Activated CD8-positive, alpha-beta memory T cell treated with anti-CD3 and anti-CD28 coated beads for 24 hours (primary cell): Measurements from ENCODE around the gene IL1R2.

Source experiments
- DNase-seq: peaks from one replicate; pipeline ENCODE4 v3.0.0-alpha.2; 2020

IL1R2 gene

DNA sequence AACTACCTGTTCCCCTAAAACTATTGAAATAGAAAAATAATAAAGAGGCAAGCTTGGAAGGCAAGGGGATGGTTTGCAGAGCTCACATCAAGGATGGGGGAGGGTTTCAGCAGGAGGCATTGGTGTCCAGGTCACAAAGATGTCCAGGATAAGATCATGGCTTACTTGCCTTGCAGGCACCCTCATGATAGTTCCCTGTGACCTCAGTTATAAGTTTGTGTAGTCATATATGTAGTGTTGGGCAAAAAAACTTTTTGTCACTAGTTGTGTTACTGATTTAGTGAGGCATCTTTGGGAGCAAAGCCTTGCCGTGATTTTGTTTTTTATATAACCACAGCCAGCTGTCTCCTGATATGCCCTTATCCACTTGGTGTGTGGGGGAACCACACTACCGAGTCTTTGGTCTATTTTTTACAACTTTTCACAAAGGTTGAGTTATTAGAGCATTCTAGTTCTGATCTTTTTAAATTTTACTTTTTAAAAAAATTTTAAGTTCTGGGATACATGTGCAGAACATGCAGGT is 53.3 kb downstream of the IL1R2 start:
- no peak for DNase-seq

DNA sequence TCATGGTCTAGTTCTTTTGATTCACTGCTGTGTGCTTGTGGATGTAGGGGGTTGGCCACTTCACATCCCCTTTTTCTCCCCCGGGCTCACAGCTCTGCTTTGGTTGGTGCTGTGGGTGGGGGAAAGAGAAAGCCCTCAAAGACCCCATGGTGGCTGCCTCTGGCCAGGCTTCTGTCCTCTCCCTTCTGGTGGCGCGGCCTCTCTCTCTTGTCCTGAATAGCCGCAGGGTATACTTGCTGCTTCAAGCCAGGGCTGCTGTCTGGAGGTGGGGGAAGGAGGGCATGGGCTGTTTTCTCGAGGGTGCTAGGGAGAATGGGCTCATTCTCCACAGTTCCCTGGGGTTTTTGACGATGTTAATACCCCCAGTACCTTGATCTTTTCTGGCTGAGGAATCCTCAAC is 53.9 kb downstream of the IL1R2 start:
- DNase-seq = no peak

DNA sequence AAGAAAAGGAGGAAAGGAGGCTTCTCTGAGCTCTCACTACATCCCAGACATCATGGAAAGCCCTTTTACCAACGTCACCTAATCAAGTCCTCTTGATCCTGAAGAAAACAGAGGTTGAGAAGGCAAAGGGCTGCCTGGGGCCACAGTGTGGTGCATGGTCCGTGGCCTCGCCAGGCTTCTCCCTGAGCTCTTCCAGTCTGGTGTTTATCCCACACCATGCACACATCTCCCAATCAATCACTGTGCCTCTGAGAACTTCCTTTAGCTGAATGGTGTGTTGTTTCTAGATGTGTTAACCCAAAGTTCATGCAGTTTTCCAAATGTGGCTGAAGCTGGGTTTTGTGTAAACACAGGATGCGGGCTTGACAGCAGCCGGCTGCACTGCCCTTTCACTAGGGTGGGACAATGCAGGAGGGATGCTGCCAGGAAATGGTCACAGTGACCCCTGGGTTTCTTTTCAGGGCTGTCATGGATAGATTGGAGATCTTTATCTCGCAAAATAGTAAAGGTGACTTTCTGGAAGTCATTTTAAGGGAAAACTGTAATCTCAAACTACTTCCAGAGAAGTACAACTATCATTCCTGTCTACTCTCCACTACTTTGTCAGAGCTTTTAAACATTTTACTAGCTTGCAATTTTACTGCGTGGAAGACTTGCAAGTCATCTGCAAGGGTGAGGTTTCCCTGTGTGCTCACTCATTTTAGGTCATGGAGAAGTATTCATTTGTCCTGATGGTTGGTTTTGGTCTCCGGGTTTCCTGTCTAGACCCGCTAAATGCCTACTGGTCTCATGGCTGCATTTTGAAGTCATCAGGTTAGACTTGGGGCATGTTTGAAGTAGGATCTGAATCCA is 54.6 kb downstream of the IL1R2 start:
- DNase-seq = no peak

DNA sequence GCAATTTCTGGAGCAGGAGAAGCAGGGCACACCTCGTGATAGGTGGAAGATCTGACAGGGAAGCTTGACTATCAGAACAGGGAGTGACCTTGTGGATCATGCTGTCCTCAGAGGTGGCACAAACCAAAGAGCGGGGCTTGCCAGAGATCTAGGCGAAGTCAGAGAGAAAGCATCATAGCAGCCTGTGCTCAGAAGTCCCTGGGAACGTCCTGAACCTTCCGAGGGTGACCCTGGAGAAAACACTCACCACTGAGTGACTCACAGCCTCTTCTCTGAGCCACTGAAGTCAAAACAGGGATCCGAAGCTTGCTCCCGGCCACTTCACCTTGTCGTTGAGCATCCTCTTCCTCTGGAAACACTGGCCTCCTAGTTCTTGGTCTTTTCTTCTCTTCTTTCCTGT is 56.7 kb downstream of the IL1R2 start:
- DNase-seq = no peak

DNA sequence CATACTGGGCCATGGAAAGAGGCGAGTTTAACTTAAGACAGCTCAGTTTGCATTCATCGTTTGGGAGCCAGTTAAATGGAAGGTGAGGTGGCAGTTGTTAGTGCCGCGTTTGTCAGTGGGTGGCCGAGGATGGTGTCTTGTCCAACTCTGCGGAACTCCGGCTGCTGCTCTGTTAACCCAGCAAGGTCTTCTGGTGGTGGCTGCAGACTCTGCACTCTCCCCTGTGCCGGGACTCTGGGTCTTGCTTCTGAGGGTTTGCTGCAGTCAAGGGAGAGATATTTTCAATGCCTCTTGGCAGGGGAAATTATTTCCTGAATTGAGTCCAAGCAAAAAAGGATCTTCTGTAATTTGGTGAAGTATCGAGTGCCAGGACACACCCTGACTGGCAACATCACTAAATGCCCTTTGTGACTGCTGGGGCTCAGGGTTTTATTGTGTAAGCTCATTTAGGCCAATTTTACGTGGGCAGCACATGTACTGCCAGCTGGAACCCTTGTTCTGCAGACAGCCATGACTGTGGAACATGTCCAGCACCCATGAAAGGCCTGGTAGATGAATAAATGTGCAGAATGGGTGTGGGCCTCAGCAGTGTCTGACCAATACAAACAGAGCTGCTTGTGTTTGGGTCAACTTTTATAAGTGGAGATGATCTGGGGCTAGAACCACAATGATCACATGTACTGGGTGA is 58.1 kb downstream of the IL1R2 start:
- DNase-seq = no peak

DNA sequence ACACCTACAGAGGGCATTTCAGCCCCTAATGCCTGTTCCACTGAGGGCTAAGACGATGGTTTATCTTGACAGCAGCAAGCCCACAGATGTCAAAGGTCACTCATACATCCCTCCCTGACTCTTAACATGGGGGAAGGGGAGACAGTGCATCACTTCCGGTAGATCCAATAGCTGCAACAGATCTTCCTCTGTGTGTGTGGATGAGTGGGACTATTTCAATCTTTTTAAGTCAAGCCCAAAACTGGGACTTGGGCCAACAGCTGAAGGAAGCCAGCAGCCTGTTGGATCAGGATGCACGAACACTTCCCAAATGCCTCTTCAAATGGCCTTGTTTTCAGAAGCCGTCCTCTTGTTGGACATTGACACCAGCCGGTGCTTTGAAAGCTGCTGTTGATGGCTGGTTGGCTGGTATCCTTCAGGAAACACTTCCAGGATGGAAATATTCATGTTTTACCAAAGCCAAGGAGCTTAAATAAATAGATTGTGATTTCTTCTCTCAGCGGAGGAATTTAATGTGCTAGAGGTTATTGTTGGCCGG is 59.2 kb downstream of the IL1R2 start:
- DNase-seq = no peak

DNA sequence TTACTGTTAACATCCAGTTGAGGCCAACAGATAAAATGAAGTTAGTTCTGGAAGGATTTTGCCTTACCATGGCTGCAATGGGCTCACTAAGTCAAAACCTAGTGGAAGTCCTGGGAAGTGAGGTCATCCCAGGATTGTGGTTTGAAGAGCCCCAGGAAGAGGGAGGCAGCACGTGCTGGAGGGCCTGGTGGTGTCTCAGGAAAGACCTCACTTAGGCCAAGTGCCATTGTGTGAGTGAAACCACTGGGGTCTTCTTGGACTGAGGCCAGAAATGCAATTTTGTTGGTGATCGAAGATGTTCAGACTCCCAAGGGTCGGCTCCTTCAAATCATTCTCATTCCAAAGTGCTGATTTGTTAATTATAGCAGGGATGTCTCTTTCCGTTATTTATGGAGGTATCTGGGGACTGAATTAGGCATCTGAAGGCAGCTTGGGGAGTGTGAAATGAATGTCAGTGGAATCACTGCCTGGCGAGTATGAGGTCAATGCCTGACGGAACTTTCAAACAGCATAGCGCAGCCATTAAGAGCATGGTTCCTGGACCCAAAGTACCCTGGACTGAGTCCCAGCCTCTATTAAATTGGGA is 60.0 kb downstream of the IL1R2 start:
- no peak for DNase-seq

DNA sequence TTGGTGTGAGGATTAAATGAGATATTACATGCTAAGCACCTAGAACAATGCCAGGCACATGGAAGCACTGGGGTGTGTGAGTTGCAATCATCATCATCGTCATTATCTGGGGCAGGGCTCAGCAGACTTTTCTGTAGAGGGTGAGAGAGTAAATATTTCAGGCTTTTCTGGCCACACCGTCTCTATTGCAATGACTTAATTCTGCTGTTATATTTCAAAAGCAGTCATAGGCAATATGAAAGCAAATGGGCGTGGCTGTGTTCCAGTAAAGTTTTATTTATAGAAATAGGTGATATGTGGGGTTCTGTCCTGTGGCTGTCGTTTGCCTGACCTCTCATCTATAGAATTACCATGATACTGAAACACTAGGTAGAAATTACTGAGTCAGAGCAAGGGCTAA is 60.6 kb downstream of the IL1R2 start:
- no peak for DNase-seq

DNA sequence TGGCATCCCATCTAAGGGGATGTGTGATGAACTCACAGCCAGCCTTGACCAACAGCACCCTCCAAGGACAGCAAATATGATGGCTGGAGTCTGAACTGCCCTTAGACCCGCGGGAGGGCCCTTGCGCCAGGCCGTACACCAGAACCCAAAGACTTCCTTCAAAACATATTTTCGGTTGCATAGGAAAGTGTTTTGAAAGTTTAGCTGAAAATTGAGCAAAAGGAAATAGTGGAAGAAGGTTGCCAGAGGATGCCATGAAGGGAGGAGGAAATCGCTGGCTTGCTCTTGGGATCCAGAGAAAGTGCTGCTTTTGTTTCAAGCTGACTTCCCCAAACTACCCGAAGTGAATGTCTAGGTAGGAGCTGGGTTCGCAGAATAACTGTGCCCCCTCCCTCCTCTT is 61.3 kb downstream of the IL1R2 start:
- DNase-seq = no peak

DNA sequence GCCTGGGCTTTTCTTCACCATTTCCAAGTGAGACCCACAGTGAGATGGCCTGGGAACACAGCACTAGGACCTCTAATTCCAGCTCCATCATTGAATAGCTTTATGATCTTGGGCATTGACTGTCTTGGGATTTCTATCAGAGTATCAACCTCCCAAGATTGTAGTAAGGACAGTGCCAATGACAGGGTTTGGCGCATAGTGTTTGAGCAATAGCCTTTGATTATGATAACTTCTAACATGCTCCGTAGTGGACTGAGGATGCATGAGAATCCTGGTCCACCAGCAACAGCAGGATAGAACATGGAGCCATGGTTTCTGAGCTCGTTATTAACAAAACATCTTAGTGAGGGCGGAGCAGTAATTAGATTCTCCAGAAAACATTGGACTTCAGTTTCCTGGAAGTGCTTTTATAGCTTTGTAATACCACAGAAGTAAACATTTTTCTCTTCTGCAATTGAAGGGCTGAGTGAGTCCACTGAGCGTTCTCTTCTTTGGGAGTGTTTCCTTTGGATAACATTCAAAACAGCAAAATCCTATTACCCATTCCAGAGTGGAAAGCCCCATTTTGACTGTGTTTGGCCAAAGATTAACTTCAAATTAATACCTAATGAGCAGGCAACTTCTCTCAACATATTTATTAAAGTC is 63.7 kb downstream of the IL1R2 start:
- no peak for DNase-seq

DNA sequence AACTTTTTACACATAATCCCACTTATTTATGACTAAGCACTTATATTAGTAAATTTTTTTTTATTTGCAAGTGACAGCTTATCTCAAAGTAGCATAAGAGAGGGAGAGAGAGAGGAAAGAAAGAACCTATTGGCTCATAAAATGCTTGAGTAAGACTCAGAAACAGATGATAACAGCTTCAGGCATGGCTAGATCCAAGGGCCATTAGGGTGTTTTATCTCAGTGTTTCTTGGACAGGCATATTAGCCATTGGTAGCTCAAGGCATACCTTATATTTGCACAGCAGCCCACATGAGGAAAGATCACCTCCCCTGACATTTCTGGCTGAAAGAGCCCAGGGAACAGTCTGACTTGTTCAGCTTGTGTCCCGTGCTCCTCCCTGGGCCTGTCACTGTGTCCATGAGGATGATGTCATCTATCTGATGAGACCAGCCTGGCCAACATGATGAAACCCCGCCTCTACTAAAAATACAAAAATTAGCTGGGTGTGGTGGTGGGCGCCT is 64.4 kb downstream of the IL1R2 start:
- DNase-seq = no peak

DNA sequence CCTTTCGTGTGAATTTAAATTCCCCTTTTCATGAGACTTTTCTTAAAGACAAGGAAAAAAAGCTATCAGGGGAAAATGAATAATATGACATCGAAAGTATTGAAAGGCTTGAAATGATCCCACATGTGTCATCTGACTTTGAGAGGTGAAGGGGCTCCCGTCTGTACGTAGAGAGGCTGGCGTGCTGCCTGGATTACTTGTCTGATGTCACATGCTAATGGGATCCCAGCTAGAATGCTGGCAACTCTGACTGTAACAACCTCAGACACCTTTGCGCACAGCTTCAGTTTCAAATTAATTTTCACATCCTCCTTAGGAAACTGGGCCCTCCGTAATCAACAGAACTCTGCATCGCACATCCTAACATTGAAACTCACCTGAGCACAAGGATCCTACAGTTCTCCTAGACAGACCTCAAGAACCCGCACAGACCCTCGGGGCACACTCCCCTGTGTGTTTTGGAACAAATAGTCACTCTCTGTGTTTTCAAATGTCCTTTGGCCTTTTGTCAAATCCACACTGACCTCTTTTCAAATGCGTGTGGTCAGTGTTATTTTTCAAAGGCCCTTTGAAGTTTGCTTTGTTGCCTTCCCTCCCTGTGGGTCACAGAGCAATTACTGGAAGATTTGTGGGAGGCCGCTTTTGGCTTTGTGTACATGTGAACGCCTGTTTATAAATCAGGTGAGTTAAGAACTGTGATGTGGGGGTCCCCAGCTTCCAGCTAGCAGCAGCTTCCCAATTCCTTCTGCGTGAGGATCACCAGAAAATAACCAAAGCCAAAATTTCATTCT is 65.9 kb downstream of the IL1R2 start:
- no peak for DNase-seq

DNA sequence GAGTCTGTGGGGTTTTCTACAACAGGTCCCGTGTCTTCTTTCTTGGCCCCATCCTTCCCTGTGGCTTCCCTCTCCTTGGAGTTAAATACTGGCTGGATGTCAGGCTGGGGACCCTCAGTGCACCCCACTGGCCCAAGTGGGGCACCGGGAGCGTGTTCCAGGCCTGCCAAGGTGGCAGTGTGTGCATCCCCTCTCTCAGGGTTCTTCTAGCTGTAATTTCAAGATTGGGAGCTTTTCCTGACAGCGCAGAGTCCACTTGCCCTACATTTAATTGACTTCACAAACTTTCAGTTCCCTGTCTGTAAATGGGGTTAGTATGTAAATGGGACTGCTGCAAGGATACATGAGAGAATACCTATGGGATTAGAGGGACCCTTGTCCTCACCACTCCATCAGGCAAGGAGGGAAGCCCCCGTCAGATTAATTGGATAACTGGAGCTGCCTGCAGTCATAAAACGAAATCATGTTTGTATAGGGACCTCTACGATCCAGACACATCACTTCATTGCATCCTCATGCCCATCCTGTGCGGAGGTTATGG is 66.6 kb downstream of the IL1R2 start:
- DNase-seq = no peak

DNA sequence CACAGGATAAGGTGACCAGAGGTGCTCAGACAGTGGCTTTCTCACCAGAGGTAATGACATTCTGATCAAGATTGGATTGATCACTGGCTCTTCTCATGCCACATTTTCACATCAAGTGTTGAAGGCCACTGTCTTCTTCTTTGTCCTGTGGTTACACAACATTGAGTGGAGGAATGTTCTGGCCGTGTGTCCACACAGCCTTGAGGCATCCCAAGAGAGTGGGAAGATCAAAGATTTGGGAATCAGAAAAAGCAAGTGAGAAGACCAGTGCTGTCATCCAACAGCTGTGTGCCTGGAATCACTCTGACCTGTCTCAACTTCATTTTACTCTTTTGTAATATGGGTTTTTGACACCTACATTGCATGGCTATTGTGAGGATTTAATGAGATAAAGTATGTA is 67.4 kb downstream of the IL1R2 start:
- no peak for DNase-seq

DNA sequence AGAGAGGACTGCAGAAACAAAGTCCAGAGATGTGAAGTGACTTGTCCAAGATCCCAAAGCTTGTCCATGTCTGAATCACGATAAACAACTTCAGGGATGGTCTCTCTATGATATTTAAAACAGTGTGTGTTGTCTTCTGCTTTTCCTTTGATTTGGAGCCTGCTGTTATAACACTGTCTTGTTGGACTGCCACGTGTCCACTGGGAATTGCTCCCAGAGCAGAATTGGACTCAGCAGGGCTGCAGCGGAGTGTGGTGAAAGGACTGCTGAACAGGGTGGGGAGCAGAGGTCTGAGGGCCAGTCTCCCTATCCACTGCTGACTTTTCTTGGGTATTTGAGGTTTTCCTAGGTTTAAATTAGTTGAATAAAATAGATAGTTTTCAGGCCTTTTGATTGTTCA is 68.3 kb downstream of the IL1R2 start:
- DNase-seq = no peak

DNA sequence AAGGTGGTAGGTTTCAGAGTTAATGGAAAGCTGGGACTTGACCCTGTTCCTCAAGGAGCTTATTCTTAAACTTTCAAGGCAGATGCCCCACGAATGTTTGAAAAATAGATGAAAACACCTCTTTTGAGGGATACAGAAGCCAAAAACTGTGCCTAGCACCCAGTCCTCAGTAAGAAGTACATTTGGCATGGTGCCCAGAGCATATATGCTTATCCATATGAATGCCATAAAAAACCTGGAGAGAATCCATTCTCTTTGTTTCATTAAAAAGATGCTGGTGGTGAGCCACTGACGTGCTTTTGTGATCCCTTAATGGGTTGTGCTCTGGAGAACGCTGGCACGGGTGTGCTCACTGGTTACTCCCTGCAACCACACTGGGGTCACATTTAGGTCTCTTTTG is 69.0 kb downstream of the IL1R2 start:
- no peak for DNase-seq

DNA sequence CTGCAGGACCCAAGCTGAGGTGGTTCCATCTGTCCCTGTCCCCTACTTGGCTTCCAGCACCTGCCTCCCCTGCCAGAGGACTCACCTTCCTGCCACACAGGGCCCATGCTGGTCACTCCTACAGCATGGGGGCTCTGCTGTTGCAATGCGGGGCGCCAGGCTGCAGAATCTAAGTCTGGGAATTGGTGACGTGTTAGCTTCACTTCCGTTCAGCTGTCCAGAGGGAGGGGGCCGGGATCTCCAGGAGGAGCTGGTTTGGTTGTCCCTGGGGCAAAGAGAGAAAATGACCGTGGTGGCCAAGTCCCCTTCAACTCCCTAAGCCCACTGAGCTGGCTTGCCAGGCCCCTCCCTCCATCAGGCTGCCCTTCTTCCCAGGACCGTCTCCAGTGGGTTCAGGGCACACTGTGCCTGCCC is 69.5 kb downstream of the IL1R2 start:
- DNase-seq = no peak

DNA sequence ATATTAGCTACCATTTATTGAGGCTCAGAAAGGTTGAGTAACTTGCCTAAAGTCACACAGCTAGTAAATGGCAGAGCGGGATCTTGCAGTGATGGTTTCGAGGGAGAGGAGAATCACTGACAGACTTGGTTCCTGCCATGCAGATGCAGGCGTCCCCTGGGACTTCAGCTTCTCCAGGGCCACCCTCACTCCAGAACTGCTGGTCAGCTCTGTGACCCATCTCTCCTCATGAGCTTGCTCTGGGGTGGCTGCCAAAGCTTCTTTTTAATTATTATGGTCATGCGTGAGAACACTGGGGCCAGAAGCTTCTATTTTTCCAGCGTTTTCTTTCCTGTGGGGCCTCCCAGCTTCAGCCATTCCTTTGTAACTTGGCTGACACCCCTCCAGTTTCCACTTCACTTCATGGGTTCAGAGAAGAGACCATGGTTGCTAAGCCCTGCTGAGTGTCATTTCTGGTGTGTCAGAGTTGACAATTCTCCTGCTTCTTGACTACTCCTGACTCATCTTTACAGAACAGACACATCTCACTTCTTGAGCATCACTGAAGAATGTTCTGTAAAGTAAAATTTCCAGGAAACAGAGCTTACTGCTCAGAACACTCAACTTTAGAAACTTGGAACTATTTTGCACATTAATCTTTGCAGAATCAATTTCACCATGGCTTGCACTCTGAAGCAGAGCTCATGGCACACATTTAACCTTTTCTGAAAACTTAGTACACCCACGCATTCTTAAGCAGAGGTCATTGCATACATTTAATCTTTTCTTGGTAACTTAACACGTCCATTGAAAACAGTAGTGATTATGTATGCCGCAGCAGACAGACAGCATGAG is 70.4 kb downstream of the IL1R2 start:
- no peak for DNase-seq

DNA sequence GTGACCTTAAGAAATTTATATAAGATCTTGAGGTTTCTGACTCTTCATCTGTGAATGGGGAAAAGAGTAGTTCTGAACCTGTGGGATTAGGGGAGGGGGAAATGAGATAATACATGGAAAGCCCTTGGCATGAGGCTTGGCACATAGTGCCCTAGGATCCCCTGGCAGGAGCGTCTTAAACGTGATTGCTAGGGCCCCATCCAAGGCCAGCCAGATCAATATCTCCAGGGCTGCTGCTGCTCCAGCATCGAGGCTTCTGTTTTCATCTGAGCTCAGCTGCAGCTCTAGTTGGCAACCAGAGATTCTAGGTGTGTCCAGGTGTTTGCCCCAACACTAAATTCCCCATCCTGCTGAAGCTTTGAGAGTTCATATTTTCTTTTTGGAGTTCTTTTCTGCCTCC is 71.0 kb downstream of the IL1R2 start:
- DNase-seq = no peak

DNA sequence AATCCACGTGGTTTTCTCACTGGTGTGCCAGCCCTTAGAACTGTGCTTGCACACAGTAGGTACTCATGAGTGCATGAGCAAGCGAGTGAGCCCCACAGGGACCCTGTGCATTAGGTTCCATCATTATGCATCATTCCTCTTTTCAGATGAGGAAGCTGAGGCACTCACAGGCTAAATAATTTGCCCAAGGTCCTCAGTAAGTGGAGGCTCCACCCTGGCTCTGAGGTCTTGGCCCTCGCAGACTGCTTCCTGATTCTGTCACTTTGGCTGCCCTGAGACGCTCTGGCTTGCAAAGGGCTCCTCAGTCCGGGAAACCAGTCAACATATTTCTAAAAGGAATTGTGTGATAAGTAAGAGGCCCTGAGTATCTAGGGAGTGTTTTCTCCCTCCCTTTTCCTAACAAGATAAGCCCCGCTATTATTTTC is 71.7 kb downstream of the IL1R2 start:
- DNase-seq = no peak
